Ovary (tissue), 9 donors: ENCODE results near the gene TFIP11. TPM values are rescaled to one million over a fixed set of nuclear protein-coding genes. Genes with fewer than 3 reads are reported as not detected.

Experiments
- DNase-seq, 5 donors: peaks; one replicate each; pipeline ENCODE4 v3.0.0-alpha.2; 2019 to 2020
- H3K27ac ChIP-seq, 2 donors: fragments of 200-600 bp; one replicate each; pipeline versions ENCODE4 v1.5.1 to v1.8.0; 2019 to 2022
- H3K27me3 ChIP-seq: fragments of 200-600 bp; one replicate; pipeline ENCODE4 v1.8.0; 2022
- H3K36me3 ChIP-seq: fragments of 200-600 bp; sonication (generic); one replicate; pipeline ENCODE4 v1.5.1; 2019
- H3K4me1 ChIP-seq: one replicate; pipeline ENCODE4 v1.8.1; 2013; ENCODE audit warnings: mild to moderate bottlenecking, moderate library complexity; ENCODE audit not compliant: insufficient read depth
- H3K4me3 ChIP-seq: fragments of 200-600 bp; sonication (generic); one replicate; pipeline ENCODE4 v1.5.1; 2017
- H3K9me3 ChIP-seq, 2 donors: fragments of 200-600 bp in 1 of 2; sonication (generic) in 1 of 2; one replicate each; pipeline versions ENCODE4 v1.5.1 to v1.8.1; 2013 to 2019; ENCODE audit warnings: mild to moderate bottlenecking in 1 of 2, moderate library complexity in 1 of 2
- EP300 ChIP-seq: sonication (generic); formaldehyde crosslinking; IDR thresholded peaks from one replicate; pipeline ENCODE4 v1.6.1; 2017; ENCODE audit warnings: antibody characterized with exemption
- POLR2A ChIP-seq: fragments of 450-650 bp; IDR thresholded peaks from one replicate; pipeline ENCODE4 v1.6.1; 2017; ENCODE audit warnings: antibody characterized with exemption, mild to moderate bottlenecking, moderate library complexity
- WGBS, 3 donors: extraction: QIAGEN DNeasy Blood & Tissue Kit in 1 of 3; methylation state at CpG; one replicate each; pipeline versions ENCODE4 v1.1.5 to v1.1.7; 2013 to 2017; 5-methylcytosine and 5-hydroxymethylcytosine counted together
- intact Hi-C, 4 donors: fragments of 100-400 bp; cut with DNase I; formaldehyde crosslinking; loops; one replicate each; pipeline versions ENCODE4 v1.11.0 to v1.15.1; 2022 to 2023
- polyA plus RNA-seq, 2 donors: library from polyadenylated mRNA; stranded (reverse); fragments of 200-250 nt in 1 of 2; fragments of 350-450 nt in 1 of 2; fragmentation: Illumina TruSeq in 1 of 2; extraction: RNeasy Lipid Tissue Mini Kit (QIAGEN cat#74804) in 1 of 2; gene quantifications; one replicate each; pipeline ENCODE4 v1.2.3, GENCODE V29; 2013 to 2014
- total RNA-seq, 7 donors: library from RNA; depleted of rRNA in 2 of 7; stranded (reverse); fragments of >200 nt in 2 of 7; fragmentation: NEBNext Ultra II Directional in 3 of 7; extraction: Animal tissue kit (Norgen Biotek cat#: 25700) in 3 of 7; gene quantifications; one replicate each; pipeline versions ENCODE4 v1.1.0 to v1.2.4, GENCODE V29; 2016 to 2023
- TF ChIP-seq, protein P1 (sequence below), 3 donors: fragments of 450-650 bp in 2 of 3; fragments of 200-600 bp in 1 of 3; IDR thresholded peaks; one replicate each; pipeline versions ENCODE4 v1.5.1 to v1.8.0; 2016 to 2022; ENCODE audit warnings: antibody characterized with exemption in 3 of 3, mild to moderate bottlenecking in 1 of 3
- donor health status: DM: no; HTN: no; CAD: no; lungs with moderate emphysema.
- donor health status: DM: no; HTN: no; CAD: no.
- donor health status: Bipolar disorder and iron deficiency.
- donor health status: DM: yes; HTN: yes; CAD: no.
- donor health status: DM: no; HTN: no; CAD: no.
- donor health status: DM: yes; HTN: yes; CAD: no.

TFIP11 gene
- total and polyA plus RNA-seq, 9 donors: 10.8 to 31.0 (median 26.3) TPM

DNA sequence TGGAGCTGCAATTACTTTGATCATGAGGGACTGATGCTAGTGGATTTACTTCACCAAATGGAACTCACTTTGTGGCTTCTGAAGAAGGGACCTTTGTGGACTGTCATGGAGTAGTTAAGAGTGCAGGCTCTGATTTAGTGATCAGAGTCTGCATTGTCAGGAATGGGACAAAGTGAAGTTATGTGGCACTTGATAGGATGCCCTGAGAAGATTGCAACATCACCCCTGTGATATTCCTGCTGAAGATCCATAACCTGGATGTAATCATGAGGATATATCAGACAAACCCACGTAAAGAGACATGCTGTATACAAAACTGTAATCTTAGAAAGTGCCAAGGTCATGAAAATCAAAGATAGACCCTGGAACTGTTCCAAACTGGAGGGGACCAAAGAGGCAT is 1.6 kb upstream of the TFIP11 start:
- 35 to 56% (median 54%) methylated on average over 1 of the region's 1 CpG for WGBS, 3 donors

DNA sequence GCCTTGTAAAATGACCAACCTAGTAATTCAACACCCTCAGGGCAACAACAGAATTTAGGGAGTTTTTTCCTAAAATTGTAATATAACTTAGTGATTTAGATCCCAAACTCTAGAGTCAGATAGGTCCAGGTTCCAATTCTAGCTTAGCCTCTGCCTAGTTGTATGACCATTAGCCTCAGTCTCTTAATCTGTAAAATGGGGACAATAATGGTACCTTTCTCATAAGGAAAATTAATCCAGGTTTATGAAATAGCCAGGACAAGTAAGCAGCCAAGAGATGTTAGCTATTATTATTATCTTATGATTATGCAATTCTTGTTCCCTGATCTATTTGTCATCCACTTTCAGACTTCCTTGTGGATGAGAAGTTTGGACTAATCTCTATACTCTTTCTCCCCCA is 4.1 kb downstream of the TFIP11 start:
- no peaks in the 10 kb centered on the region for H3K36me3 ChIP-seq
- intact Hi-C loops: no loop called here
- DNase-seq: no peak
- no peak overlapping the region for H3K4me3 ChIP-seq
- H3K9me3 ChIP-seq: no peaks in the 10 kb centered on the region
- no peak overlapping the region for H3K27ac ChIP-seq
- TF ChIP-seq EP300 (no peak), POLR2A (no peak)
- TF ChIP-seq, protein P1, sequence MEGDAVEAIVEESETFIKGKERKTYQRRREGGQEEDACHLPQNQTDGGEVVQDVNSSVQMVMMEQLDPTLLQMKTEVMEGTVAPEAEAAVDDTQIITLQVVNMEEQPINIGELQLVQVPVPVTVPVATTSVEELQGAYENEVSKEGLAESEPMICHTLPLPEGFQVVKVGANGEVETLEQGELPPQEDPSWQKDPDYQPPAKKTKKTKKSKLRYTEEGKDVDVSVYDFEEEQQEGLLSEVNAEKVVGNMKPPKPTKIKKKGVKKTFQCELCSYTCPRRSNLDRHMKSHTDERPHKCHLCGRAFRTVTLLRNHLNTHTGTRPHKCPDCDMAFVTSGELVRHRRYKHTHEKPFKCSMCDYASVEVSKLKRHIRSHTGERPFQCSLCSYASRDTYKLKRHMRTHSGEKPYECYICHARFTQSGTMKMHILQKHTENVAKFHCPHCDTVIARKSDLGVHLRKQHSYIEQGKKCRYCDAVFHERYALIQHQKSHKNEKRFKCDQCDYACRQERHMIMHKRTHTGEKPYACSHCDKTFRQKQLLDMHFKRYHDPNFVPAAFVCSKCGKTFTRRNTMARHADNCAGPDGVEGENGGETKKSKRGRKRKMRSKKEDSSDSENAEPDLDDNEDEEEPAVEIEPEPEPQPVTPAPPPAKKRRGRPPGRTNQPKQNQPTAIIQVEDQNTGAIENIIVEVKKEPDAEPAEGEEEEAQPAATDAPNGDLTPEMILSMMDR (IDR thresholded peaks at IDR 0.05): no peak
- H3K4me1 ChIP-seq: peaks cover 4% of the 10 kb centered on the region
- H3K27me3 ChIP-seq: no peaks in the 10 kb centered on the region

More for the DNA sequence above, 1.6 kb upstream of the TFIP11 start:
- Histone ChIP-seq H3K4me3 (no peak overlapping the region), H3K9me3 (no peaks in the 10 kb centered on the region), H3K4me1 (peaks cover 6% of the 10 kb centered on the region), H3K27ac (no peak overlapping the region), H3K27me3 (no peaks in the 10 kb centered on the region), H3K36me3 (no peaks in the 10 kb centered on the region)
- intact Hi-C loops: no loop called here
- TF ChIP-seq, protein P1 (IDR thresholded peaks at IDR 0.05): no peak
- no peak for TF ChIP-seq EP300
- TF ChIP-seq POLR2A: no peak
- no peak for DNase-seq

DNA sequence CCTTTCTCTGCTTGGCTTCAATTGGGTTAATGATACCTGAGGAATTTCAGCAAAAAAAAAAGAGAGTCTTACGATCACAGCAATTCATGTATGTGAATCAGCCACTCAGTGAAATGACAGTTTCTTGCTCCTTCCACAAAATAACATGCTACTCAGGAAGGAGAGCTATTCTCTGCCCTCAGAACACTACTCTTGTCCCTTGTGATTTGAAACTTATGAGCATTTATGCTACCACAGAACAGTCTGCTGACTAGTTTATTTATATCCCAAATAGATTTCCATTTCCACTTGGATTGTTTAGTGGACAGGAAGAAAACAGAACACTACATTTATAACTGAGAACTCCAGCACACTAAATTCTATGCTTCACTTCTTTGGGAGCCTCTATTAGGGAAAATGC is 8.5 kb downstream of the TFIP11 start:
- Histone ChIP-seq H3K27me3 (no peaks in the 10 kb centered on the region), H3K27ac (no peak overlapping the region), H3K4me1 (no peaks in the 10 kb centered on the region), H3K36me3 (no peaks in the 10 kb centered on the region), H3K9me3 (no peaks in the 10 kb centered on the region), H3K4me3 (no peak overlapping the region)
- intact Hi-C loops: no loop called here
- TF ChIP-seq EP300: no peak
- TF ChIP-seq POLR2A: no peak
- TF ChIP-seq, protein P1 (IDR thresholded peaks at IDR 0.05): no peak
- DNase-seq: no peak
- WGBS, 3 donors: 68 to 71% (median 71%) methylated on average over 1 of the region's 1 CpG

DNA sequence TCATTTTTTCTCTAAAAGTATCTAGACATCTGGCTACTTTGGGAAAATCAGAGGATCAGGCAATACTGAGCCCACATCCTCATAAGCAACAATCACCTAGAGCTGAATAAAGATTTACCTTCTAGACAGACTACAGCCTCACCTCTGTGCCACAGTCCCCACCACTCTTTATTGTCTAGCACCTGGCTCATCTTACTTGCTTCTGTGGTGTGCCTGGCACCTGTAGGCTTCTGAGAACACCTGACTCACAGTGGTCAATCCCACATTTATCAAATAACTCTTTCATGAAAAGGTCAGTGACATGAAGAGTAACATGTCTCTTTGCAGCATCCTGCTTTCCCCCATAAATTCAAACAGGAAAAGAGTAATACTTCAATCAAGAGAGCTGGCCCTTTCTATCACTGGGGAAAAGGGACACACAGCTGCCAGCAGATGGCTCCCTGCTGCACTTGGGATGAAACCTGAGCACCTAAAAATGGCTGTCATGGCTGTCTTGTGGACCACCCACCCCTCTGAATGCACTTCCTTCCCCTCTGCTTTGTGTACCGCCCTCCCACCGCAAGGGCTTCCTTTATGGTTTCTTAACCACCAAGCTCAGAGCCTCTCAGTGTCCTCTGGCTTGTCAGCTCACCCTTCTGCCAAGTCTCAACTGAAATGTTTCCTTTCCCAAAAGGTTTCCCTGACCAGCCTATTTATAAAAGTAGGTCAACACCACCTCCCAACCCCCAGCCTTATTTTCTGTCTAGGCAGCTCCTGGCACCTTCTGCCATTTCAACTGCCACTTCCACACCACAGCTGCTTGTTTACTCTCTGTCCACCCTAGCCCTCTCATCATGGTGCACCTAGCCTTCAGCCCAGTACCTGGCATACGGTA is 9.3 kb downstream of the TFIP11 start:
- no peaks in the 10 kb centered on the region for H3K27me3 ChIP-seq
- no peaks in the 10 kb centered on the region for H3K9me3 ChIP-seq
- 44 to 45% (median 45%) methylated on average over 3 of the region's 3 CpGs for WGBS, 3 donors
- TF ChIP-seq, protein P1 (IDR thresholded peaks at IDR 0.05): no peak
- no peak for TF ChIP-seq POLR2A
- TF ChIP-seq EP300: no peak
- no peaks in the 10 kb centered on the region for H3K36me3 ChIP-seq
- DNase-seq: no peak
- intact Hi-C loops: no loop called here
- no peaks in the 10 kb centered on the region for H3K4me1 ChIP-seq
- no peak overlapping the region for H3K4me3 ChIP-seq
- H3K27ac ChIP-seq: no peak overlapping the region
